ENCODE results near the gene PRPF39.
"Not testable (repeated sequence)": the region's sequence is repeated elsewhere in the genome, so short reads cannot be mapped to it uniquely, and the experiment has no call there.

Gene PRPF39

DNA sequence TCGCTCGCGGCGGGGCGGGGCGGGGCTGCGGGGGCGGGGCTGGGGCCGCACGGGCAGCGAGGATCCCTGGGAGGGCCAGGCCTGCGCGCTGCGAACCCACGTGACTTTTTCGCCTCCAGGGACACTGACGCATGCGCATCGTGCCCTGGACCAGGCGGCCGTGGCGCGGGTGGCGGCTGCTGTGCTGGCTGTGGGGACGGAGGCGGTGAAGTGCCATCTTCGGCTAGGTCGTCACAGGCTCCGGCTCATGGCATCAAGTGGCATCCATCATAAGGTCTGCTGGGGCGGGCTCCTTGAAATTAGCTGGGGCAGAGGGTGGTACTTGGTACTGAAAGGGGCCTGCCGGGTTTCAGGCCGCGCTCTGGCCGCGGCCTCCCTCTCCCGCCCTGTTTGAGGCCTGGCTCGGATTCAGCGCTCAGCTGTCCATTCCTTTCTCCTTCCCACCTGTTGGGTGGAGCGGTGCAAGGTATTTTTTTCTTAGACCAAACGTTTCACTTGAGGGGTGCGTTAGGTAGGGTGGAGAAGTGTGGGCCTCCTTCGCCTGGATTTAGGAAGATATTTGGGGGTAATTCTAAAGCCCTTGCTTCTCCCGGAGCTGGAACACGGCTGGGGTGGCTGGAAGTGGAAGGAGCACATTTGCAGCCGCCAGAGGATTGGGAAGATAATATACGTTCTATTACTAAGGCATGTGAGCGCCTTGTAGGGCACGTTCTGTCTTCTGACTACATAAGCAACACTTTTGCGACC is at the start of gene PRPF39:
TSS of gene PRPF39 (plus strand) at position 141 of the 747 bp plus-strand sequence. CDS start 11,124 bp downstream, outside the sequence.
- peak; percentile 80 to 81 for DNase-seq (ENCODE audit: low read depth in 2 of 2)

DNA sequence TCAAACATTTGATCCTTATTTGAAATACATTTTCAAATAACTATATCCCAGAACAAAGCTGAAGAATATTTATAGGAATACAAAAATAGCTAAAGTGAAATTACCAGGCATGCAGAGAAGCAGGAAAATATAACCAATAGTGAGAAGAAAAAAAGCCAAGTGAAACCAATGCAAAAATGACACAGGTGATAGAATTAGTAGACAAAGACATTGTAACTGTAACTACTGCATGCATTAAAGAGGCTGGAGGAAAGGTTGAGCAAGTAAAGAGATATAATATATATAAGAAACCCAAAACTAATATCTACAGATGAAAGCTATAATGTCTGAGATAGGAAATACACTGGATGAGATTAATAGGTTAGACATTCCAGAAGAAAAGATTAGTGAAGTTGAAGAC is 49.2 kb upstream of the PRPF39 start:
- no peak for DNase-seq (ENCODE audit: low read depth in 2 of 2)

DNA sequence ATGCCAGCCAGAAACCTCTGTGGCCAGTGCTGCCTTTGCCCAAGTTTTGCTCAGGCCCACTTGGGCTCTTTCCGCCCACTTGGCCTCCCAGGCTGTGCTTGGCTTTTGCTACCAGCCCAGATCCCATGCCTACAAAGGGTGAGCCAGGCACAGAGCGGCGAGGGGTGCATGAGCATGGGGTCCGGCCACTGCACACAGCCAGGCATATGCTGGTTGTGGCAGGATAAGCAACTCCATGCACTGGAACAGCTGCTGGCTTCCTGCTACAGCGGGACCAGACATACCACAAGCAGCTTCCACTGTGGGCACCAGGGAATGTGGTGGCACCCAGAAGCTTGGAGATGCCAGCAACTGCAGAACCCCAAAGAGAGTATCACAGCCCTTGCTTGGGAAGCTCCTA is 45.7 kb upstream of the PRPF39 start:
- no peak for DNase-seq (ENCODE audit: low read depth in 2 of 2)

DNA sequence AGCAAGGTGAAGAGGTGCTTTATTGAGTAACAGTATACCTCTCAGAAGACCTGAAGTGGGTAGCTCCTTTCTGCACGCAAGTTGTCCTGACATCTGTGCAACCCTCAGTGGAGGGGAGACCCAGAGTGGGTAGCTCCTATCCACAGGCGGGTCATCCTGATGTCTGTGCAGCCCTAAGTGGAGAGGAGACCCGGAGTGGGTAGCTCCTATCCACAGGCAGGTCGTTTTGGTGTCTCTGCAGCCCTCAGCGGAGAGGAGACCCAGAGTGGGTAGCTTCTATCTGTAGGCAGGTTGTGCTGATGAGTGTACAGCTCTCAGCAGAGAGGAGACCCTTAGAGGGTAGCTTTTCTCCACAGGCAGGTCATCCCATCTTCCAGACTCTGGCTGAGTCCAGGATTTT is 45.1 kb upstream of the PRPF39 start:
- DNase-seq (ENCODE audit: low read depth in 2 of 2), result no peak

DNA sequence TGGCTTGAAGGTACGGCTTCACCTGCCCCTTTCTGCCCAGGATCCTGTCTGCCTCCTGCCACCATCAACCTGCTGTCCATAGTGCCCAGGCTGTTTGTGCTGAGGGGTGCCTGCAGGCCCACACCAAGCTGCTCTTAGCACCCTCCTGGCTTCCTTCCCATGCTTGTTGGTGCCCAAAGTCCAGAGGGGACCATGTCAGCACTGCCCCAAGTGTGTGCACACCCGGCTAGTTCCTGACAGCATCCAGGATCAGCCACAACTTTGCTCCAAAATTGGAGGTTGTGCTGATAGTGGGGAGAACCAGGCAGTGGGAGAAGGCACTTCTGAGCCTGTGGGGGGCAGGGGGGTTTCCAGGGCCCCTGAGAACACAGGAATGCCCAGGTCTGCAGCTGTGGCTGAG is 44.5 kb upstream of the PRPF39 start:
- no peak for DNase-seq (ENCODE audit: low read depth in 2 of 2)

DNA sequence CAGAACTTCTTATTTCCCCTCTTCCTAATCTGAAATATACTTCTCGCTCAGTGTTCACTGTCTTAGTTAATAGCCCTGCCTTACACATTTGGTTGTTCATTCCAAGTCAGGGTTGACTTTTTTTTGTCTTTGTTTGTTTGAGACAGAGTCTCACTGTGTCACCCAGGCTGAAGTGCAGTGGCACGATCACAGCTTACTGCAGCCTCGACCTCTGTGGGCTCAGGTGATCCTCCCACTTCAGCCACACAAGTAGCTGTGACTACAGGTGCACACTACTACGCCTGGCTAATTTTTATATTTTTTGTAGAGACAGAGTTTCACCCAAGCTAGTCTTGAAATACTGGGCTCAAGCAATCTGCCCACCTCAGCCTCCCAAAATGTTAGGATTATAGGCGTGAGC is 42.3 kb upstream of the PRPF39 start:
- DNase-seq (ENCODE audit: low read depth in 2 of 2), result no peak

DNA sequence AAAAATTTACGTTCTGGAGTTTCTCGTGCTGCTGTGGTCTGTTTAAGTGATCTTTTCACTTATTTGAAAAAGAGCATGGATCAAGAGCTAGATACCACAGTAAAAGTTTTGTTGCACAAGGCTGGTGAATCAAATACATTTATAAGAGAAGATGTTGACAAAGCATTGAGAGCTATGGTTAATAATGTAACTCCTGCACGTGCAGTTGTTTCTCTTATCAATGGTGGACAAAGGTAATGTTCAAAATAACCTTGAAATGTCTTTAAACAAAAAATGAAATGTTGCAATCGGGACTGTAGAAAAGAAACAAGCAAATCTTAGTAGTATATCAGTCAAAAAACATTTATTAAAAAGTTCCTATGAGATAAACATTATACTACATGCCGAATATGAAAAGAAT is 39.3 kb upstream of the PRPF39 start:
- no peak for DNase-seq (ENCODE audit: low read depth in 2 of 2)

DNA sequence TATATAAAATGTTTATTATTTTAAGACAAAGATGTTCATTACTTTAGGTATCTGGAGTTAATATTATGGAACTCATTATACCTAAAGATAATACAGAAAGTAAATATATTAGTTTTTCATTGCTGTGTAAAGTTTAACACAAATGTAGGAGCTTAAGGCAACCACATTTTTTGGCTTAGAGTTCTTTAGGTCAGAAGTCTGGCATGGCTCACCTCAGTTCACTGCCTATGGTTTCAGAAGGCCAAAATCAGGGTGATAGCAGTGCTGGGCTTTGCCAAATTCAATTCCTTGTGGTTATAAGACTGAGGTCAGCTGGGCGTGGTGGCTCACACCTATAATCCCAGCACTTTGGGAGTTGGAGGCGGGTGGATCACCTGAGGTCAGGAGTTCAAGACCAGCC is 35.5 kb upstream of the PRPF39 start:
- no peak for DNase-seq (ENCODE audit: low read depth in 2 of 2)

- no peak for DNase-seq (ENCODE audit: low read depth in 2 of 2)
These were observed 32.7 kb upstream of the PRPF39 start for GRCh38 chr14:45051180-45051579.

DNA sequence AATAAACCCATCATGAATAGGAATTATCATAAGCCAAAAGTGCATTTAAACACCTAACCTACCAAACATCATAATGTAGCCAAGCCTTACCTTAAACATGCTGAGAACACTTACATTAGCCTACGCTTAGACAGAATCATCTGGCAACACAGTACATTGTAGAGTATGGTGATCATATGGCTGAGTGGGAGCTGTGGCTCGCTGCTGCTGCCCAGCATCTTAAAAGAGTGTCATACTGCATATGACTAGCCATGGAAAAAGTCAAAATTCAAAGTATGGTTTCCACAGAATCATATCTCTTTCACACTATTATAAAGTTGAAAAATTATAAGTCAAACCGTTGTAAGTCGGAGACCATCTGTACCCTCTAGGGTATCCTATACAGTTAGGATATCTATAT is 32.0 kb upstream of the PRPF39 start:
- DNase-seq (ENCODE audit: low read depth in 2 of 2), result no peak

- no peak for DNase-seq (ENCODE audit: low read depth in 2 of 2)
These were observed 26.6 kb upstream of the PRPF39 start for GRCh38 chr14:45057349-45057748.

DNA sequence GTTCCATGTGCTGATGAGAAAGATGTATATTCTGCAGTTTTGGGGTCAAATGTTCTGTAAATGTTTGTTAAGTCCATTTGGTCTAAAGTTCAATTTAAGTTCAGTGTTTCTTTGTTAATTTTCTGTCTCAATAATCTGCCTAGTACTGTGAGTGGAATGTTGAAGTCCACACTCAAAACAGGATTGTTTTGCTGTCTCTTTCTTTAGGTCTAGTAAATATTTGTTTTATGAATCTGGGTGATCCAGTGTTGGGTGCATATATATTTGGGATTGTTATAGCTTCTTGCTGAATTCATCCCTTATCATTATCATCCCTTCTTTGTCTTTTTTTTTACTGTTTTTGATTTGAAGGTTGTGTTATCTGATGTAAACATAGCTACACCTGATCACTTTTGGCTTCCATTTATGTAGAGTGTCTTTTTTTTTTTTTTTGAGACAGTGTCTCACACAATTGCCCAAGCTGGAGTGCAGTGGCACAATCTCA is 26.0 kb upstream of the PRPF39 start:
- DNase-seq (ENCODE audit: low read depth in 2 of 2), result no peak

DNA sequence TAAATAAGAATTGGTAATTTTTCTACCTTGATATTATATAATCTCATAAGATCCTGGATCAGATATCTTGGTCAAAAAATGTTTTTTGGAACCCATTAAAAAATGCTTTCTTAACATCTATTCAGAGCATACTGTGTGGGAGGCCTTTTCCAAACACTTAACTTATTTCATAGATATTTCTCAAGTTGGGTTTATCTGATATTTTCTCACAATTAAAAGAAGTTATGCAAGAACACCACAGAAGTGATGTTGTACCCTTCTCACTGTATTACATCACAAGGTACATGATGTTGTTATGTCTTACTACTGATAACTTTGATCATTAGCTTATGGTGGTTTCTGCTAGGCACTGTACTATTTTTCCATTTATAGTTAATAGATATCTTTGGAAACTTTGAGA is 23.4 kb upstream of the PRPF39 start:
- DNase-seq (ENCODE audit: low read depth in 2 of 2), result no peak

- DNase-seq (ENCODE audit: low read depth in 2 of 2), result no peak
These were observed 18.4 kb upstream of the PRPF39 start for GRCh38 chr14:45065540-45065939.

- DNase-seq (ENCODE audit: low read depth in 2 of 2), result no peak
These were observed 18.0 kb upstream of the PRPF39 start for GRCh38 chr14:45065956-45066355.

DNA sequence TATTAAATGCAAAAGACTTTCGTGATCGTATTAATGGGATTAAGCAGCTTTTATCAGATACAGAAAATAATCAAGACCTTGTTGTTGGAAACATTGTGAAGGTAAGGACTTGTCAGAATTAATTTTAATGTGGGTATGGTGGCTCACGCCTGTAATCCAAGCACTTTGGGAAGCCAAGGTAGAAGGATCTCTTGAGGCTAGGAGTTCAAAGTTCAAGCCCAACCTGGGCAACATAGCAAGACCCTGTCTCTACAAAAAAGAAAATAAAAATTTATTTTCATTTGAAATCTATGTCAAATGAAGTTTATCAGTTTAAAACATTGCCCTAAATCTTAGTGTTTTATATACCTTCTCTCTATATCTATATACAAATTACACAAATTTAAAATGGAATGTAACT is 17.2 kb upstream of the PRPF39 start:
- DNase-seq (ENCODE audit: low read depth in 2 of 2), result no peak

- DNase-seq (ENCODE audit: low read depth in 2 of 2), result no peak
These were observed 15.5 kb upstream of the PRPF39 start for GRCh38 chr14:45068396-45068795.

- no peak for DNase-seq (ENCODE audit: low read depth in 2 of 2)
These were observed 13.7 kb upstream of the PRPF39 start for GRCh38 chr14:45070215-45070614.

- no peak for DNase-seq (ENCODE audit: low read depth in 2 of 2)
These were observed 11.8 kb upstream of the PRPF39 start for GRCh38 chr14:45072126-45072525.

DNA sequence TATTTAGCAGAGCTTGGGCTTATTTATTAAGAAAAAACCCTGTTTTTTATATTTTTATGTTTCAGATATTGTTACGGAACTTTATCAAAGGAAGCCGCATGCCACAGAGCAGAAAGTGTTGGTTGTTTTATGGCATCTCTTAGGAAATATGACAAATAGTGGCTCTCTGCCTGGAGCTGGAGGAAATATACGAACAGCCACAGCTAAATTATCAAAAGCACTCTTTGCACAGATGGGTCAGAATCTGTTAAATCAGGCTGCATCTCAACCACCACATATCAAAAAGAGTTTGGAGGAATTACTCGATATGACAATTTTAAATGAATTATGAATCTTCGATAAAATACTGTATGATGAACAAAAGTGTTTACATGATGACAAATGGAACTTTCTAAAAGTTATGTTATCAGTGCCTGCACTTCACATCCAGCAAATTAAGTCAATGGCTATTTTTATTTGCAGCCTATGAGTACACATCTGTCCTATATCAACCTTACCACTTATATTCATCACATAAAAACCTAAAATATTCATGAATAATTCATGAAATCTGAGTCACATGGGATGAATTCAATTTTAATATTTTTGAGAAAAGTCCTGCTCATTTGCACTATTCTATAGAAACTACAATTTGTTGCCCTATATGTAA is 10.6 kb upstream of the PRPF39 start:
- DNase-seq (ENCODE audit: low read depth in 2 of 2), result no peak

GRCh38 chr14:45078323-45078722 is 5.6 kb upstream of the PRPF39 start:
- DNase-seq (ENCODE audit: low read depth in 2 of 2), result no peak

GRCh38 chr14:45080416-45080968 is 3.4 kb upstream of the PRPF39 start:
- DNase-seq (ENCODE audit: low read depth in 2 of 2), result not testable (repeated sequence)

DNA sequence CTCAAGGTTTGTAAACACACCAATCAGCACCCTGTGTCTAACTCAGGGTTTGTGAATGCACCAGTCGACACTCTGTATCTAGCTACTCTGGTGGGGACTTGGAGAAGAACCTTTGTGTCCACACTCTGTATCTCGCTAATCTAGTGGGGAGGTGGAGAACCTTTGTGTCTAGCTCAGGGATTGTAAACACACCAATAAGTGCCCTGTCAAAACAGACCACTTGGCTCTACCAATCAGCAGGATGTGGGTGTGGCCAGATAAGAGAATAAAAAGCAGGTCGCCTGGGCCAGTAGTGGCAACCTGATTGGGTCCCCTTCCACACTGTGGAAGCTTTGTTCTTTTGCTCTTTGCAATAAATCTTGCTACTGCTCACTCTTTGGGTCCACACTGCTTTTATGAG is 2.8 kb upstream of the PRPF39 start:
- not testable (repeated sequence) for DNase-seq (ENCODE audit: low read depth in 2 of 2)

All from fibroblast of skin of left quadriceps (primary cell).